ENCODE data around the gene CGB7. TPM values are rescaled to one million over a fixed set of nuclear protein-coding genes. Genes with fewer than 3 reads are reported as not detected.
A peak's percentile ranks its signal among the peaks of the same experiment; 100 is the strongest.

Gene CGB7
- total and polyA plus RNA-seq, 9 of the 15 experiments (the other 6 are each of a cell fraction or from before 2014, with no cell fraction given) = not detected

DNA sequence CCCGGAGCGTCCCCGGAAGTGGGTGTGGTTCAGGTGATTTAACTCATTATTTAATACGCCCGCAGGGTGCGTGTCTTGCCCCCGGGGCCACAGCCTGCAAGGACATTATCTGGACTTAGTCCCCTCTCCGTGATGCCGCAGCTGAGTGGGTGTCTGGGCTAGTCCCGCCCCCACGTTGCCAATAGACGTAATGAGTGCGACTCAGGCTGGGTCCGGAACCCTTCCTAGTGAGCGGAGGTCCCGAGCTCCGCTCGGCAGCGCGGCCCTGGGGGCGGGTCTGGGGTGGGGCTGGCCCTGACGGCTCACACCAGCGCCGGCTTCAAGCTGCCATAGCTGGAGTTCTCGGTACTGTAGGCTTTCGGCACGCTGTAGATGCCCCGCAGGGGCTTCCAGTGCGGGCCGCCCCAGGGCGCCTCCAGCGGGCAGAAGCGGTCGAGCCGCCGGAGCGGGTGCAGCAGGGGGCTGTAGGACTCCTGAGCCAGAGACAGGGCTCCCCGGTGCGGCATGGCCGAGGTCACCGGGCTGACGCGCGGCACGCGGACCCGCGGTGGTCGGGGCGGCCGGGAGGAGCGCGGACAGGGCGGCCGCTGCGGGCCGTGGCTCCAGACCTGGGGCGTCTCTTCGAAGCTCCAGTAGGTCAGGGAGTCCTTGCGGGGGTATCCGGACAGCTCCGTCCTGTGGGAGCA, 39.7 kb downstream of the CGB7 start (continued):
- TF ChIP-seq ZKSCAN1 (IDR thresholded peaks at IDR 0.05; ENCODE audit: low read depth, low read length) (no peak), HNRNPUL1 (IDR thresholded peaks at IDR 0.05; ENCODE audit: low read length) (no peak), BRD9 (IDR thresholded peaks at IDR 0.05; ENCODE audit: low read depth, partially characterized antibody) (no peak), ZNF436 (CRISPR knock-in tag; IDR thresholded peaks at IDR 0.05) (no peak), STAT5A (IDR thresholded peaks at IDR 0.05; ENCODE audit: borderline replicate concordance, low read length) (no peak), RFX1 (IDR thresholded peaks at IDR 0.05) (no peak), CCNT2 (IDR thresholded peaks at IDR 0.05; ENCODE audit: borderline replicate concordance, extremely low read depth, insufficient read length, low read depth, low read length) (peak; percentile 76), IFI16 (CRISPR knock-in tag; IDR thresholded peaks at IDR 0.05) (no peak), SRF (CRISPR knock-in tag; IDR thresholded peaks at IDR 0.05) (no peak), MTA2 (IDR thresholded peaks at IDR 0.05; ENCODE audit: low read depth) (no peak), TCF3 (CRISPR knock-in tag; IDR thresholded peaks at IDR 0.05) (no peak), MAFF (IDR thresholded peaks at IDR 0.05; ENCODE audit: low read length) (no peak), CEBPG (CRISPR knock-in tag; IDR thresholded peaks at IDR 0.05) (no peak), CEBPG (tag; conservative IDR thresholded peaks at IDR 0.05 in 1 of 2, IDR thresholded peaks at IDR 0.05 in 1 of 2) (no peak), ZNF133 (CRISPR knock-in tag; IDR thresholded peaks at IDR 0.05) (no peak), ASH1L (IDR thresholded peaks at IDR 0.05; ENCODE audit: borderline replicate concordance, low read depth, partially characterized antibody) (no peak), XRCC3 (IDR thresholded peaks at IDR 0.05) (no peak), ZBTB7A (IDR thresholded peaks at IDR 0.05; ENCODE audit: borderline replicate concordance, control insufficient read depth, low read depth, low read length) (peak; percentile 71; the same call in 1 of the 2 replicates), RBFOX2 (IDR thresholded peaks at IDR 0.05; ENCODE audit: low read depth, low read length) (peak; percentile 48), GABPB2 (CRISPR knock-in tag; conservative IDR thresholded peaks at IDR 0.05) (no peak)
- TF ChIP-seq, protein P1, sequence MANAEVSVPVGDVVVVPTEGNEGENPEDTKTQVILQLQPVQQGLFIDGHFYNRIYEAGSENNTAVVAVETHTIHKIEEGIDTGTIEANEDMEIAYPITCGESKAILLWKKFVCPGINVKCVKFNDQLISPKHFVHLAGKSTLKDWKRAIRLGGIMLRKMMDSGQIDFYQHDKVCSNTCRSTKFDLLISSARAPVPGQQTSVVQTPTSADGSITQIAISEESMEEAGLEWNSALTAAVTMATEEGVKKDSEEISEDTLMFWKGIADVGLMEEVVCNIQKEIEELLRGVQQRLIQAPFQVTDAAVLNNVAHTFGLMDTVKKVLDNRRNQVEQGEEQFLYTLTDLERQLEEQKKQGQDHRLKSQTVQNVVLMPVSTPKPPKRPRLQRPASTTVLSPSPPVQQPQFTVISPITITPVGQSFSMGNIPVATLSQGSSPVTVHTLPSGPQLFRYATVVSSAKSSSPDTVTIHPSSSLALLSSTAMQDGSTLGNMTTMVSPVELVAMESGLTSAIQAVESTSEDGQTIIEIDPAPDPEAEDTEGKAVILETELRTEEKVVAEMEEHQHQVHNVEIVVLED (CRISPR knock-in tag; IDR thresholded peaks at IDR 0.05) = no peak
- TF ChIP-seq, protein P2, sequence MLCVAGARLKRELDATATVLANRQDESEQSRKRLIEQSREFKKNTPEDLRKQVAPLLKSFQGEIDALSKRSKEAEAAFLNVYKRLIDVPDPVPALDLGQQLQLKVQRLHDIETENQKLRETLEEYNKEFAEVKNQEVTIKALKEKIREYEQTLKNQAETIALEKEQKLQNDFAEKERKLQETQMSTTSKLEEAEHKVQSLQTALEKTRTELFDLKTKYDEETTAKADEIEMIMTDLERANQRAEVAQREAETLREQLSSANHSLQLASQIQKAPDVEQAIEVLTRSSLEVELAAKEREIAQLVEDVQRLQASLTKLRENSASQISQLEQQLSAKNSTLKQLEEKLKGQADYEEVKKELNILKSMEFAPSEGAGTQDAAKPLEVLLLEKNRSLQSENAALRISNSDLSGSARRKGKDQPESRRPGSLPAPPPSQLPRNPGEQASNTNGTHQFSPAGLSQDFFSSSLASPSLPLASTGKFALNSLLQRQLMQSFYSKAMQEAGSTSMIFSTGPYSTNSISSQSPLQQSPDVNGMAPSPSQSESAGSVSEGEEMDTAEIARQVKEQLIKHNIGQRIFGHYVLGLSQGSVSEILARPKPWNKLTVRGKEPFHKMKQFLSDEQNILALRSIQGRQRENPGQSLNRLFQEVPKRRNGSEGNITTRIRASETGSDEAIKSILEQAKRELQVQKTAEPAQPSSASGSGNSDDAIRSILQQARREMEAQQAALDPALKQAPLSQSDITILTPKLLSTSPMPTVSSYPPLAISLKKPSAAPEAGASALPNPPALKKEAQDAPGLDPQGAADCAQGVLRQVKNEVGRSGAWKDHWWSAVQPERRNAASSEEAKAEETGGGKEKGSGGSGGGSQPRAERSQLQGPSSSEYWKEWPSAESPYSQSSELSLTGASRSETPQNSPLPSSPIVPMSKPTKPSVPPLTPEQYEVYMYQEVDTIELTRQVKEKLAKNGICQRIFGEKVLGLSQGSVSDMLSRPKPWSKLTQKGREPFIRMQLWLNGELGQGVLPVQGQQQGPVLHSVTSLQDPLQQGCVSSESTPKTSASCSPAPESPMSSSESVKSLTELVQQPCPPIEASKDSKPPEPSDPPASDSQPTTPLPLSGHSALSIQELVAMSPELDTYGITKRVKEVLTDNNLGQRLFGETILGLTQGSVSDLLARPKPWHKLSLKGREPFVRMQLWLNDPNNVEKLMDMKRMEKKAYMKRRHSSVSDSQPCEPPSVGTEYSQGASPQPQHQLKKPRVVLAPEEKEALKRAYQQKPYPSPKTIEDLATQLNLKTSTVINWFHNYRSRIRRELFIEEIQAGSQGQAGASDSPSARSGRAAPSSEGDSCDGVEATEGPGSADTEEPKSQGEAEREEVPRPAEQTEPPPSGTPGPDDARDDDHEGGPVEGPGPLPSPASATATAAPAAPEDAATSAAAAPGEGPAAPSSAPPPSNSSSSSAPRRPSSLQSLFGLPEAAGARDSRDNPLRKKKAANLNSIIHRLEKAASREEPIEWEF (CRISPR knock-in tag; IDR thresholded peaks at IDR 0.05) = no peak
